HG03159 (cell line): ENCODE results near the gene TMEM115.

Source experiments
- ATAC-seq: cut with Tn5 transposase; IDR thresholded peaks from one replicate; pipeline ENCODE4 v1.9.1; 2021; ENCODE audit warnings: mild to moderate bottlenecking, moderate library complexity; ENCODE audit not compliant: unreplicated experiment

TMEM115 gene

DNA sequence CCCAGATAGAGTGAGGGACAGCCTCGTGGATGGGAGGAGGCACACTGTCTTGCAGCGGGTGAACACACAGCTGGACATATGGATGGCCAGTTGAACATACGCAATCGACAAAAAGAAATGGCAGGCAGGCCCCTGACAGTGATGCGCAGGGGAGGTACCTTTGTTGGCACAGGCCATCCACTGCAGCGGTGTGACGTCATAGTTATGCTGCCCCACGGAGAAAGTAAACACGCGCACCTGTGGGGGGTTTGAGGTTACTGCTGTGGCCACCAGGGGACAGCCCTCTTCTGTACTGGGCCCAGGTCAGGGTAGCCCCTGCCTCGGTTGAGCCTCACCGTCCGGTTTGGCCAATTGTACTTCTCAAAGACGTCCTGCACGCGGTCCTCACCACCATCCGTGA is 19.4 kb upstream of the TMEM115 start:
- ATAC-seq = no peak

DNA sequence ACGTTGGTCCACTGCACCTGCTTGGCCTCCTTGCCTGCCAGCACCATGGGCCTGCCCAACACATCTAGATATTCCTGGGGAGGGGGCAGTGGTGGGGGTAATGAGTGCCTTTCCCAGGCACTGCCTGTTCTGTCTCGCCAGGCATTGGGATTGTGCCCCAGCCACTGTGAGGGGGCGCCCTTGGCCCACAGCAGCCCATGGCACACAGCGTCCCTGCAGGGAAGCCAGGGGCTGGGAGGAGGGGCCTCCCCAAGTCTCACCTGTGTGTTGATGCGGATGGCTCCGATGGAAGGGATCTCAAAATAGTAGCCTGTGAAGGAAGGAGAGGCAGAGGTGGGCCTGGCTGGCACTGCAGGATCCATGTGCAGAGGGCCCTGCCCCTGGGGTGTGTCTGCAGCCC is 18.7 kb upstream of the TMEM115 start:
- ATAC-seq = no peak

DNA sequence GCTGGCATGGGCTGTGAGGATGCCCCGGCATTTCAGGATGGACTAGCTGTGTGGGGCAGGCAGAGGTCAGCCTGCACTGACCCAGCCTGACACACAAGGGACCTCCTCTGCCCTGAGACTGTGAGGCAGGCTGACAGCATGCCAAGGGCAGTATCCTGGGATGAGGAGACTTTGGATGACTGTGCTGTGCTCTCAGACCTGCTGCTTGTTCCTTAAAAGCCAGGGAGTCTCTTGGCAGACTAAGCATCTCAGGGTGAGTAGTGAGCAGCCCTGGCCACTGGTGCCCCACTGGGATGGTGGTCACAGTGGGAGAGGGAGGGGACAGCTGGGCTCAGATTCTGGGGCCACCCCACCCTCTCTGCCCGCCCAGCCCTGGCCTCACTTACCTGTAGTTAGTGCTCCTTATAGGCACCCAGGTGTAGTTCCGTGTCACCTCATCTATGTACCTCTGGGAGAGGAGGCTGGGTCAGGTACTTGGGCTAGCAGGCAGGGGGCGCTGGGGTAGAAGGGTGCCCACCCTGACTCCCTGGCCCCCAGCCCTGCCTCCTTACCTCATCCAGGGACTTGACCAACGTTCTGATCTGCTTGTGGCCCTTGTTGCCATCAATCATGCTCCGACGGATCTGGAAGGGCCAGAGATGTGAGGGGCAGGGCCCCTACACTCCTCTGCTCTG is 16.1 kb upstream of the TMEM115 start:
- no peak for ATAC-seq

DNA sequence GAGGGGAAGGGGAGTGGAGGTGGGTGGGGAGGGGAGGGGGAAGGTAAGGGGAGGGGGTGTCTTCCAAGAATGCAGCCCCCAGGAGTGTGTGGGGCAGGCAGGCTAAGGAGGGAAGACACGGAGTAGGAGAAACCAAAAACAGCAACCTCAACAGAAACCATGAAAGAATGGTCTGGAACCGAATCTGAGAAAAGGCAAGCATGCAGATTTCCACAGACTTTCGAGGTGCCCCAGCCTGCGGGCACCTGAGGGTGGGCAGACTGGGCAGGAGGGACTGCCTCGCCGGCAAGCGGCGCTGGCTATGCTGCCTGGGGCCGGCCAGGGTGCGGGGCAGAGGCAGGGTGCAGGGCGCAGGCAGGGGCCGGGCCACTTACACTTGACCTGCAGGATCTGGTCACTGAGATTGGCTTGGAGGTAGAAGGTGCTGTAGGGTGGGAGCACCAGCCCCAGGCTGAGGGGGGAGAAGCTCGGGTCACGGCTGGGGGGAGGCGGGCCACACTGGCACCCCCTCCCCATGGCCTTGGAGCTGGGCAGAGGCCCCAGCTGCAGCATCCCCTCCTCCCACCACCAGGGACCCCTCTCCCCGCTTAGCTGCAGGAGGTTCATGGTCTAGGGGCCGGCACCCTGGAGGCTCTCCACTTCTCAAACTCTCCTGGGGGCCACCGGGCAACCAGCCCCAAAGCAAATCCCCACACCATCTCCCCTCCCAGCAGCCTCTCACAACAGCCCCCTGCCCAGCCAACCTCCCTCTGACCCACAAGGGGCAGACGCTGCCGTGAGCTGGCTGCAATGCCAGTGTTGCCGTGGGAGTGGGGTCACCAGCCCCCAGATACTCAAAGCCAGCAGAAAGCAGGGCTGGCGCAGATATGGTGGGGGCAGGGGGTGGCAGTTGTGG is 15.3 kb upstream of the TMEM115 start:
- ATAC-seq = no peak

DNA sequence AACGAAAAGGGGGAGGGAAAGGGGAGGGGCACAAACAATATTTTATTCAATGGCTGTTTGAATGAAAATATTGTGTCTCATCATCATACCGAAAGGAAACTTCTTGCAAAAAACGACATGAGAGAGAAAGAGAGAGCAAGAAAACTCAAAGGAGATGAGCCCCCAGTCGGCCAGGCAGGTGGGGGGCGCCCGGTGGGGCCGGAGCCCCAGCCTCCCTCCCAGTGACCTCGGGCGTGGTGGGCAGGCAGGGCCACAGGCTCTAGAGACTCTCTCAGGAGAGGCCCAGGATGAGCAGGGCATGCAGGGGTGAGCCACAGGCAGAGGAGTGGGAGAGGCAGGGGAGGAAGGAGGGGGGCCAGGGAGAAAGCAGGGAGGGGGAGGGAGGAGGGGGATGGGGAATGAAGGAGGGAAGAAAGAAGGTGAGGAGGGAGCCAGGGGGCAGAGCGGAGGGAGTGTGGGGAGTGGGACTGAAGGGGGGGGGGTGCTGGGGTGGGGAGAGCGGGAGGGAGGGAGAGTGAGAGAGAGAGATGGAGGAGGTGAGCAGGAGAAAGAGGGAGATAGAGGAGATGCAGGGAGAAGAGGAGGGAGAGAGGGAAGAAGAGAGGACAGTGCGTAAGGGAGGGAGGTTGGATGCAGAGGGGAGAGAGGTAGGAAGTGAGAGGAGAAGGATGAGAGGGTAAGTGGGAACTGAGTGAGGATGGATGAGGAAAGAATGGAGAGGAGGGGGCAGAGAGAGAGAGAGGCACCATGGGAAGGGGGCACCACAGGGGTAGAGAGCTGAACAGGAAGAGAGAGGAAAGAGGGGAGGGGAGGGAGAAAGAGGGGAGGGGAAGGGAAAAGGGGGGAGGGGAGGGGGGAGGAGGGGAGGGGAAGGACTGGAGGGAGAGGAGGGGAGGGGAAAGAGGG is 14.1 kb upstream of the TMEM115 start:
- ATAC-seq = no peak

DNA sequence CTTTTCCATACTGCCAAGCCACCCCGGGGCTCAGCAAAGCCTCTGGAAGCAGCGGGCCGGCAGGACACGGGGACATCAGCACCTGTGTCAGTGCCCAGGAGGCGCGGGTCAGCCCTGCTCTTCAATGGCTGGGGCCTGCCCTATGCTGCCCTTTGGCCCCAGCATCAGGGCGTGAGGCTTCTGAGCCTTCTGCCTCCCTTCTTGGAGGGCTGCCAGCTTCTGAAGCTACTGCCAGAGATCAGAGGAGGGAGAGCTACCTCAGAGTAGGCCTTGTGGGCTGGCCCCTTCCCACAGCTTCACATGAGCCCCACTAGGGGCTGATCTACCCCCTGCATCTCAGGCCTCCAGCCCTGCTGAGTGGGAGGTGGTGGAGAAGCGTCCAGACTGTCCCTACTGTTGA is 13.0 kb upstream of the TMEM115 start:
- ATAC-seq = no peak

DNA sequence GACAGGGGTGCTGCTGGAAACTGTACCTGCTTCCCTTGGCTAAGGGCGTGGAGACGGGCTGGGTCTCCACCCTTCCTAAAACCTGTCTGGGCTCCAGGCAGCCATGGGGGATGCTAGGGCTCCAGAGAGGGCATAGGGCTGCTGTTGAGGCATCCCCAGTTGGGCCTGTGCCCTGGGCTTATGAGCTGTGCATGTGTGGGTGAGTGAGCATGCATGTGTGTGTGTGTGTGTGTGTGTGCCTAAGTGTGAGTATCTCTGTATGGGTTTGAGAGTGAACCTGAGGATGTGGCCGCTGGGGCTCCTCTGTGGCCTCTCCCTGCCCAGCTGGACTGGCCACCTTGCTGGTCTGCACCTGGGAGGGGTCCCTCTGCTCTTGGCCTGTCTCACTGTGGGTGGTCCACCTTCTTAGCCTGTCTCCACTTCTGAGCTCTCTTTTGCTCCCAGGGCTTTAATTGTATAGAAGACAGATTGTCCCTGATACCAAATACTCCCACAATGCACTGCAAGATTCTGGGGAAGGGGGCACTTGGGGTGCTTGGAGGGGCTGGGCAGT is 11.9 kb upstream of the TMEM115 start:
- ATAC-seq = no peak

DNA sequence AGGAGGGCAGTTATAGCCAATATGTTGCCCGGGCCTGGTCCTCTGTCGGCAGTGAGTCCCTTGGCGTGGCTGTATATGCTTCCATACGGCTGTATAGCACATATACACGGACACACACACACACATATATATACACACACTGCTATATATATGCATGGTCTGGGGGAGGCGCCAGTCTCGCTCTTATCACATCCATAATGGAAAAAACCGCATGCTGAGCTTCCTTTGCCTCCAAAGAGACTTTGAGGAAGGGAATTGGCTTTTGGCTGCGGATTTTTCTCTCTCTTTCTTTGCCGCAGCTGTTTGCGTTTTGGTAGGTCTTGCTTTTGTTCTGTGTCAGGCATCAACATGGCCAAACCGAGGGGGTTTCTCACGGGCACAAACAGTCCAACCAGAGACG is 11.3 kb upstream of the TMEM115 start:
- no peak for ATAC-seq

DNA sequence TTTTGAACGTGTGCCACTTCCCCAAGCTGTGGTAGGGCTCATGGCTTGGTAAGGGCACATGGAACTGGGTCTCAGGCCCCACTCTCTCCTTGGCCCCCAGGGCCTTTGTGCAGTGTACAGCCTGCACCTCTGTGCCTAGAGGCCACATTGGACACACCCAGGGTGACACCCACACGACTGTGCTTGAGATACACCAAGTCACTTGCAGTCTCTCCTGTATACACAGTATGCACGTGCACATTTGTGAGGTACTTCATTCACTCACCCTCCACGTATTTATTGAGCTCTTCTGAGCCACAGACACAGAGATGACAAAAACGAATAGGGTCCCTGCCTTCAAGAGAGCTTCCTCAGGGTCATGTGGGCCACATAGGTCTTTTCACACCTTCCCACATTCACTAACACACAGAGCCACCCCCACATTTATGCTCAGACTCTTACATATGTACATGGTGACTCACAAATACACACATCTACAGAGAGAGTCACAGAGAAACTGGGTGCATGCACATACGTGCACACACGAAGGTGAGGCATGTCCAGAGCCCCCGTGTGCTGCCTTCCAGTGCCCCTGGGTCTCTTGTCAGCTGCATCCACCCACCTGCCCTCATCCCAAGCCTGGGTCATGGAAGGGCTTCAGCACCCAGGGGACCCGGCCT is 9.8 kb upstream of the TMEM115 start:
- no peak for ATAC-seq

DNA sequence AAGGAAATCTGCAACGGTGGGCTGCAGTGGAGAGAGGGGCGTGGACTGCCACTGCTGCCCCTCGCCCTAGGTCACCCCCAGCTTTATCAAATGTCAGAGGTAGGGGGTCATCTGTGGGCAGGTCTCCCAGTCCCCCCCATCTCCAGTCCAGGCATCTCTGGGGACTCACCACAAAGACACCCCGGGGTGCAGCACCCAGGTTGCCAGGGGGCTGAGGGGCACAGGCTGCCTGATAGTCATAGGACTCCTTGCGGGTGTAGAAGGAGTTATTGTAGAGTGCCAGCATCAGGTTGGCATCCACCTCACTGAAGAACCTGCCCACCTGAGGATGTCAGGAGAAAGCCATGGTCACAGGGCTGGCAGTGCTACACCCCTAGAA is 6.5 kb upstream of the TMEM115 start:
- no peak for ATAC-seq

DNA sequence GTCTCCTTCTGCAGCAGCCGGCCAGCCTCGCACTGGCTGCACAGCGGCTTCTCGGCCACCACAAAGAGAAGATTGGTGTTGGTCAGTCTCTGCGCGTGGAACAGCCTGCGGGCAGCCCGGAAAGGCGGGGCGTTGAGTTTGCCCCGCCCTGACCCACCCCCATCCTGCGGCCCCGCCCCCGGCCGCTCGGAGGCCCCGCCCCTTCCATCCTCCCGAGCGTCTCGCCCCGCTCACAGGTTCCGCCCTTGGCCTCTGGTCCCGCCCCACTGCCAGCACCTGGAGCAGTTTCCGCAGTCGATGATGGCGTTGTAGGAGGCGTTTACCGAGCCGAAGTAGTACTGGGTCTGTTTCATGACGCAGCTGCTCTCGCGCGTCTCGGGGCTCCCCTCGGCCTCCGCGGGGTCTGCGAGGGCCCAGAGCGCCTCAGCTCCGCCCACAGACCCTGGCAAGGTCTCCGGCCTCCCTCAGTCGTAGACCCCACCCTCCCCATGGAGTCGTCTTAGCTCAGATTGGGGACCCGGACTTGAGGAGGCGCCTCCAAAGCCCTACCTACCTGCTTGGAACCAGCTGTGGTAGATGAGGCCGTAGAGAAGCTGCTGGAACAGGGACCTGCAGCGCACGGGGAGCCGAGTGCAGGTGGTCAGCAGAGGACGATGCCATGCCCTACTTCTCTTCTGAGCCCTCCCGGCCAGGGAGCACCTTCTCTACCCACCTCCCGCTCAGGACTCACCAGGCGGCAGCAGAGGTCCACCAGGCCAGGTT is 5.9 kb upstream of the TMEM115 start:
- ATAC-seq = peak; percentile 74

DNA sequence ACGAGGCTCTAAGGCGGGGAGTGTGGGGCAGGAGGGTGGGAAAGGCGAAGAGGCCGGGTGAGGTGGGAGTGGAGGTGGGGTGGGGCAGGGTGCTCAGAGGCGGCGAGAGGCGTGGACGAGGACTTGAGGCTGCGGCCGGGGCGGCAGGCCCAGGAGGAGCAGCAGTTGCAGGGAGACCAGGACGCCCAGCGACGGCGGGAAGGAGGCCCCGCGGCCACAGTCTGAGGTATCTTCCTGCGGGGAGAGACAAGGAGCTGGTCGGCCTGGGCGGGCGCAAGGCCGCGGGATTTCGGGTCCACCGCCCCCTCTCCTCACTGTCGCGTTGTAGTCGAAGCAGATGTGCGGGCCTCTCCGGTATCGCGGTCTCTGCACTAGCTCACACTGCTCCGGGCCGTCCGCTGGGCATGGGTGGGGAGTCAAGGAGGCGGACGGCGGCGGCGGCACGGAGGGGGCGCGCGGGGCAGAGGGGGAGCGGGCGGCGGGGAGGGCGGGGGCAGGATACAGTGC is 5.3 kb upstream of the TMEM115 start:
- no peak for ATAC-seq

DNA sequence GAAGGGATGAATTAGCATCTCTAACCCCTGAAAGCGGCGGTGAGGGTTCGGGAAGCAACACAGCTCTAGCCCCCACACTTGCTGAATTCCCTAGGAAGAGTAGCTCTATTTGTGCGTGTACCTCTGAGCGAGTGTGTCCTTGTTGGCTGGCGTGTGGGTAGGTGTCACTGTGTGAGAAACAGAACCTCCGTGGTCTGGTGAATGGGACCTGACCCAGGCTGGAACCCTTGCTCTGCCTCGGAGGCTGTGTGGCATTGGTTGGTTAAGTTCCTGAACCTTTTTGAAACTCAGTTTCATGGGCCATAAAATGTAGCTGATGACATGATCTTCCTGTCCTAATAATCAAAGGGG is 414 bp upstream of the TMEM115 start:
- no peak for ATAC-seq

DNA sequence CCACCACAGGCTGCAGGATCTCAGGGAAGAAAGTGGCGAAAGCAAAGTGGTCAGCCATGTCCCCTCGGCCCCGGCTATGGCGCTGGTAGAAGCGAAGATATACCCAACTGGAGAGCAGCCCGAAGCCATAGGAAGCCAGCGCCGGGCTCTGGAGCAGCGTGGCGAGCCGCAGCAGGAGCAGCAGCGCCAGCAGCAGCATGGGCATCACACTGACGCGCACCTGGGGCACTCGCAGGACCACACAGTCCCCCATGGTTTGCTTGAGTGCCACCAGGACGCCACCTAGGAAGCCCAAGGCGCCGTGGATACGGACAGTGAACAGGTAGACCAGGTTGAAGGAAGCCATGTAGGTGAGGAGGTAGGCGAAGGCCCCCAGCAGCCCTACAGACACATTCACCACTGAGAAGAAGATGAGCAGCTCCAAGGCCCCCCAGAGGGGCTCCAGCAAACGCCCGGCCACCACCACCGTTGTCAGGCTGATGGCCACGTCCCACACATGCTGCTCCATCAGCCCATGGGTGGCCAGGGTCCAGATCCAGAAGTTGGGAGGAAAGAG is 888 bp downstream of the TMEM115 start:
- no peak for ATAC-seq

DNA sequence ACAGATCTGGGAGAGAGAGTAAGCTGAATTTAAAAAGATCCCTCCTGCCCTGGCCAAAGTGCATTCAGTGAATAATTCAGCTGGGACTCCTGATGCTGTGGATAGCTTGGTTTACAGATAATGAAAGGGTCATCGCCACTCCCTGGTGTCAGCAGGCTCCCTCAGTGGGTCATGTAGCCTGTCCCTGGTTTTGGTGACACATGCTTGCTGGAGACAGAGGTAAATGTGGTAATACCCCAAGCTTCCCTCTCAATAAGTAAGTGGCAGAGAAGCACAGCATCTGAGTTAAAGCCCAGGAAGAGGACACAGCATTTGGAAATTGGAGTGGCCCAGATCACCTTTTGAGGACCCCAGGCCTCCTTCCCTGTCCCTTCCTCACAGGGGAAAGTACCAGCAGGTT is 1.8 kb downstream of the TMEM115 start:
- ATAC-seq = no peak

DNA sequence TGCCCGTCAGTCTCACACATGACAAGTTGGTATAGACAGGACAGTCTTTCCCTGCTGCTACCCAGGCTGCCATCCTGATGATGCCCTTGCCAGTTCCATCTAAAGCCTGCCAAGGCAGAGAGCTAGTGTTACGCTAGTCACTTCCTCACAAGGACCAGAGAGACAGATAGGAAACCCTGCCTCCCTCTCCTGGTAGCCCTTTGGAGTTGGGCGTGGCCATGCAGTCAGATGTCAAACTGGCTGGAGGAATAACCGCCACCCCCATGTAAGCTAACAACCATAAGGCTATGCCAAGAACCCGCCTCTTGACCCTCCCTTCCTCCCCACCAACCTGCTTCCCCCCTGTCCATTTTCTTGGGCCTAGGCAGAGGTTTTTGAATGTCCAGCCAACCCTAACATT is 2.8 kb downstream of the TMEM115 start:
- ATAC-seq = no peak

DNA sequence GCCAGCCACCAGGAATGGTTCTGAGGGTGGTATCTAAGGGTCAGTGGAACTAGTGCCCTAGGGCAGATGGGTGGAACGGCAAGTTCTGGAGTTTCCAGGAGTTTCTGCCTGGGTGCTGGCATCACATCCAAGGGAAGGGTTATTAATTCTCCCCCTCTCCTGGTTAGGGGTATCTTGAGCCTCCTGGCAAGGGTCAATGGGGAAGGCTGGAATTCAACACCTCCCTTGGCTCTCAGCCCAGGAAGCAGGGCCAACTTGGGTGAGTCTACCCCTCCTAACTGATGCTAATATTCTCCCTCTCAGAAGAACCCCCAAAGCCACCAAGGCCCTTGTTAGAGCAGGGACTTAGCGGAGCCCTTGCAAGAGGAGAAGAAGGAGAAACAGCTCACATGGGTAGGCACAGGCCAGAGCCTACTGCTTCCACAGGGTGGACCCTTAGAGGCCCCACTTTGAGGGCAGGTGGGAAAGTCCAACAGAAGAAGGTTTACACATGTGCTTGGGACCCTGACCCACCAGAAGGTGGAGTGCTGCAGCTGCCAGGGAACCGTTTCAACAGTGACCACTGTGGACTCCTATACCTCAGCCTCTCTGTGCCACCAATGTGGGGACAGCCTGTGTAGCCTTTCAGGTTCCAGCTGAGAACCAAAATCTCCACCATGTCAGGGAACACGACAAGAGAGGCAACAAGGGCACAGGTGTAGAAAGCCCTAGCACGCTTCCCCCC is 3.3 kb downstream of the TMEM115 start:
- ATAC-seq = no peak

DNA sequence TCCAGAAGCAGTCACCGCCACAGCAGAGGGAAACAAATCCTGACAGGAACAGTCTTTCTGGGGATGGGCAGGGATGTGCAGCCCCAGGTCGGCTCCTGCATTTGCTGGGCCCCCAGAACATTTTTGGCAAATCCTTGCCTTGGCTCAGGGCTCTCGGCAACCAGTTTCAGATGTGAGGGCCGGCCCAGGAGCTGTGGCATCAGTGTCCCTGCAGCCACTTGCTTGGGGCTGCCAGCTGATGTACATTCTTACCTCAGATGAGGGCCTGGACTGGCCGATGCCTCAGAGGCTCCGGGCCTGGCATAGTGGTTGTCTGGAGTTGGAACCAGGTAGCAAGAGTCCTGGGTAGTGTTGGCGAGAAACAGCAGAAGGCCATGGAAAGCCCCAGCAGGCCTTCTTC is 4.5 kb downstream of the TMEM115 start:
- ATAC-seq = no peak
